Lower leg skin (tissue), 3 donors: ENCODE results near the gene DRICH1.

ENCODE experiments used
- POLR2A ChIP-seq, 2 donors: fragments of 450-650 bp; IDR thresholded peaks; one replicate each; pipeline ENCODE4 v1.6.1; 2016 to 2017; ENCODE audit warnings: antibody characterized with exemption in 2 of 2, mild to moderate bottlenecking in 1 of 2, moderate library complexity in 1 of 2
- TF ChIP-seq, protein P1 (sequence below), 3 donors: fragments of 450-650 bp; IDR thresholded peaks; one replicate each; pipeline ENCODE4 v1.5.1; 2016; ENCODE audit warnings: antibody characterized with exemption in 3 of 3, mild to moderate bottlenecking in 3 of 3, moderate library complexity in 2 of 3

DNA sequence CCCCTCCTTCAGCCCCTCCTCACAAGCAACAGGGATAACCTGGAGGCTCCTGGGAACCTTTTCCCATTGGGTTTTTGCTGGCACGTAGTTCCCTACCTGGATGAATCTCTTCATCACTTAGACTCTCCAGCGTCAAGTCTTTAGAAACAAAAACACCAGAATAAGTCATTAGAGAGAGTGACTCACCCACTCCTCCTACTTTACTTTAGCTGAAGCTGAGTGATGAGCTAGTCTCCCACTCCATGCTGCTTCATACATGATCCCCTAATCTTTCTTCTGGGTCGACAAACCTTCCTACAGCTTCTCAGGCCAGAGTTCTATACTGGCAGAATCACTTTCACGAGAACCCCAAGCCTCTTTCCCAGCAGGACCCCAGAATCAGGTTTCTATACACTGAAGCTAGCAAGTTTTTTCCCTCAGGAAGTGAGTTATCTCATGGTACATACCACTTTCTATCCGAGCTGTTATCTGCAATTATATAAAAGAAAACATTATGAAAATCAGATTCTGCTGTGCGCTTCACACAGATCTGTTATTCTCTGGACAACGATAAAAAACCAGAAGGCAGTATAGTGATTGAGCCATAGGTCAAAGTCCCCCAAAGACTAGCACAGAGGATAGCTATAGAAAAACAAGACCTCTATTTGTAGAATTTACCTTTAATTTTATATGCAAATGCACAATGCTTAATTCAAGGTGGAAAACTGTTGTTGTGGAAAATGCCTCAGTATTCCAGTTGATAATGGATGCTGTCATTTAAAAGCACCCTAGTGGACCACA is 18.7 kb downstream of the DRICH1 start:
- TF ChIP-seq POLR2A (IDR thresholded peaks at IDR 0.05) = no peak
- TF ChIP-seq, protein P1, sequence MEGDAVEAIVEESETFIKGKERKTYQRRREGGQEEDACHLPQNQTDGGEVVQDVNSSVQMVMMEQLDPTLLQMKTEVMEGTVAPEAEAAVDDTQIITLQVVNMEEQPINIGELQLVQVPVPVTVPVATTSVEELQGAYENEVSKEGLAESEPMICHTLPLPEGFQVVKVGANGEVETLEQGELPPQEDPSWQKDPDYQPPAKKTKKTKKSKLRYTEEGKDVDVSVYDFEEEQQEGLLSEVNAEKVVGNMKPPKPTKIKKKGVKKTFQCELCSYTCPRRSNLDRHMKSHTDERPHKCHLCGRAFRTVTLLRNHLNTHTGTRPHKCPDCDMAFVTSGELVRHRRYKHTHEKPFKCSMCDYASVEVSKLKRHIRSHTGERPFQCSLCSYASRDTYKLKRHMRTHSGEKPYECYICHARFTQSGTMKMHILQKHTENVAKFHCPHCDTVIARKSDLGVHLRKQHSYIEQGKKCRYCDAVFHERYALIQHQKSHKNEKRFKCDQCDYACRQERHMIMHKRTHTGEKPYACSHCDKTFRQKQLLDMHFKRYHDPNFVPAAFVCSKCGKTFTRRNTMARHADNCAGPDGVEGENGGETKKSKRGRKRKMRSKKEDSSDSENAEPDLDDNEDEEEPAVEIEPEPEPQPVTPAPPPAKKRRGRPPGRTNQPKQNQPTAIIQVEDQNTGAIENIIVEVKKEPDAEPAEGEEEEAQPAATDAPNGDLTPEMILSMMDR (IDR thresholded peaks at IDR 0.05) = no peak
